Testis (tissue), 3 donors: ENCODE data around the gene PITPNC1. TPM values are rescaled to one million over a fixed set of nuclear protein-coding genes. Genes with fewer than 3 reads are reported as not detected.
"Not testable (repeated sequence)": the region's sequence is repeated elsewhere in the genome, so short reads cannot be mapped to it uniquely, and the experiment has no call there.

Experiments used
- DNase-seq: peaks from one replicate; pipeline ENCODE4 v3.0.0-alpha.2; 2019
- H3K27ac ChIP-seq, 2 donors: fragments of 200-600 bp; sonication (generic); one replicate each; pipeline ENCODE4 v1.5.1; 2019
- H3K27me3 ChIP-seq: fragments of 200-600 bp; sonication (generic); one replicate; pipeline ENCODE4 v1.5.1; 2019
- H3K36me3 ChIP-seq: fragments of 200-600 bp; sonication (generic); one replicate; pipeline ENCODE4 v1.5.1; 2017; ENCODE audit warnings: low read depth; ENCODE audit errors: missing control alignments
- H3K4me1 ChIP-seq: fragments of 200-600 bp; sonication (generic); one replicate; pipeline ENCODE4 v1.5.1; 2019
- H3K4me3 ChIP-seq, 2 donors: fragments of 200-600 bp; sonication (generic); one replicate each; pipeline ENCODE4 v1.5.1; 2017 to 2019
- H3K9me3 ChIP-seq: fragments of 200-600 bp; sonication (generic); one replicate; pipeline ENCODE4 v1.5.1; 2017
- CTCF ChIP-seq, 3 experiments: fragments of 450-650 bp in 2 of 3; fragments of 200-600 bp in 1 of 3; sonication (generic) in 1 of 3; IDR thresholded peaks; one replicate each; pipeline ENCODE4 v1.5.1; 2016 to 2019; ENCODE audit warnings: antibody characterized with exemption in 3 of 3, mild to moderate bottlenecking in 2 of 3, moderate library complexity in 1 of 3
- POLR2A ChIP-seq: fragments of 450-650 bp; IDR thresholded peaks from one replicate; pipeline ENCODE4 v1.6.1; 2017; ENCODE audit warnings: antibody characterized with exemption, mild to moderate bottlenecking, moderate library complexity
- WGBS, 2 donors: methylation state at CpG; one replicate each; pipeline ENCODE4 v1.1.5; 2018; 5-methylcytosine and 5-hydroxymethylcytosine counted together
- intact Hi-C: fragments of 100-400 bp; cut with DNase I; formaldehyde crosslinking; loops from one replicate; pipeline ENCODE4 v1.15.1; 2023; ENCODE audit warnings: low total_unique reads
- polyA plus RNA-seq: library from polyadenylated mRNA; stranded (reverse); fragments of 350-450 nt; fragmentation: Illumina TruSeq; extraction: RNeasy Lipid Tissue Mini Kit (QIAGEN cat#74804); gene quantifications from one replicate; pipeline ENCODE4 v1.2.3, GENCODE V29; 2014; ENCODE audit warnings: low read depth, low replicate concordance; ENCODE audit not compliant: insufficient read depth
- total RNA-seq, 2 donors: library from RNA; depleted of rRNA; stranded (reverse); fragments of >200 nt; gene quantifications; one replicate each; pipeline ENCODE4 v1.2.3, GENCODE V29; 2016

PITPNC1 gene
- total and polyA plus RNA-seq, 3 donors from 2014 or later, result 8.3 to 12.8 (median 12.2) TPM

- peak overlapping the region; percentile 75 for H3K4me3 ChIP-seq
- H3K4me1 ChIP-seq, result peaks cover 10% of the 10 kb centered on the region
- intact Hi-C loops, result loop anchor here (5.0 to 10.0 kb wide), 3 partner anchors 96 to 313 kb away; no protein-coding TSS in a partner anchor
- no peaks in the 10 kb centered on the region for H3K36me3 ChIP-seq
- peak overlapping the region in 1 of 2 donors; percentile 96 for H3K27ac ChIP-seq
- TF ChIP-seq CTCF (IDR thresholded peaks at IDR 0.05) (no peak), POLR2A (no peak)
- no peaks in the 10 kb centered on the region for H3K9me3 ChIP-seq
- WGBS, 2 donors, result 29 to 32% methylated on average over 8 of the region's 8 CpGs
- H3K27me3 ChIP-seq, result no peaks in the 10 kb centered on the region
- no peak for DNase-seq
These were observed 2.2 kb downstream of the PITPNC1 start for GRCh38 chr17:67379251-67379630.

DNA sequence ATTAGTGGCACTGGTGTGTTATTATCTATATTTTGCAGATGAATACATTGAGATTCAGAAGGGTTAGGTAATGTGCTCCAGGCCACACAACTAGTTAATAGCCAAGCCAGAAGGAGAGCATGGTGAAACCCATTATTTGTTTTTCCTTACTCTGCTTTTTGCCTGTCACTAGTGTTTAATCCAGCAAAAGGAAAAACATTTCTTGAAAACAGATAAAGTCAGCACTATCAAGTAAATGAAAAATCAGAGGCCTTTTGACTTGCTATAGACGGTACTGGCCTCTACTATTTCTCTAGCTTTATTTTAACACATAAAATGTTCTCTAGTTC lies 4.8 kb downstream of the PITPNC1 start:
- Histone ChIP-seq H3K27ac (no peak overlapping the region), H3K4me3 (no peak overlapping the region), H3K27me3 (no peaks in the 10 kb centered on the region), H3K36me3 (no peaks in the 10 kb centered on the region), H3K9me3 (no peaks in the 10 kb centered on the region), H3K4me1 (peaks cover 3% of the 10 kb centered on the region)
- intact Hi-C loops, result no loop called here
- DNase-seq, result no peak
- 48 to 61% methylated on average over 1 of the region's 1 CpG for WGBS, 2 donors
- TF ChIP-seq CTCF (IDR thresholded peaks at IDR 0.05), result no peak
- no peak for TF ChIP-seq POLR2A

GRCh38 chr17:67385122-67385988 lies 8.3 kb downstream of the PITPNC1 start:
- no peaks in the 10 kb centered on the region for H3K36me3 ChIP-seq
- peak overlapping the region; percentile 34 to 39 for H3K4me3 ChIP-seq
- peaks cover 4% of the 10 kb centered on the region for H3K4me1 ChIP-seq
- peak; percentile 71 for DNase-seq
- no peak overlapping the region for H3K27ac ChIP-seq
- no peaks in the 10 kb centered on the region for H3K27me3 ChIP-seq
- TF ChIP-seq CTCF (IDR thresholded peaks at IDR 0.05) (no peak), POLR2A (no peak)
- H3K9me3 ChIP-seq, result no peaks in the 10 kb centered on the region
- 53 to 83% methylated on average over 20 of the region's 20 CpGs for WGBS, 2 donors
- intact Hi-C loops, result no loop called here

- peak; percentile 69 for DNase-seq
- TF ChIP-seq CTCF (IDR thresholded peaks at IDR 0.05) (peak; percentile 62 to 75 (median 70)), POLR2A (no peak)
- no peak overlapping the region for H3K27ac ChIP-seq
- intact Hi-C loops, result no loop called here
- no peak overlapping the region for H3K4me3 ChIP-seq
- H3K9me3 ChIP-seq, result no peaks in the 10 kb centered on the region
- no peaks in the 10 kb centered on the region for H3K36me3 ChIP-seq
- H3K4me1 ChIP-seq, result peaks cover 5% of the 10 kb centered on the region
- no peaks in the 10 kb centered on the region for H3K27me3 ChIP-seq
- WGBS, 2 donors, result 46 to 59% methylated on average over 16 of the region's 16 CpGs
These were observed 10.0 kb downstream of the PITPNC1 start for GRCh38 chr17:67386965-67387551.

GRCh38 chr17:67388536-67388935 lies 11.5 kb downstream of the PITPNC1 start:
- DNase-seq, intact Hi-C loops, H3K27ac ChIP-seq, H3K36me3 ChIP-seq, H3K4me1 ChIP-seq, H3K27me3 ChIP-seq, H3K4me3 ChIP-seq, H3K9me3 ChIP-seq: not testable (repeated sequence)
- 93 to 95% methylated on average over 10 of the region's 10 CpGs for WGBS, 2 donors
